H9 (cell line): Measurements from ENCODE around the gene CHST14. TPM values are rescaled to one million over a fixed set of nuclear protein-coding genes. Genes with fewer than 3 reads are reported as not detected.

Source experiments
- DNase-seq: peaks from one replicate; pipeline ENCODE4 v3.0.0-alpha.2; 2017
- H2AFZ ChIP-seq: one replicate; pipeline ENCODE4 v1.6.1; 2013; ENCODE audit warnings: mild to moderate bottlenecking, low read length, control low read depth, moderate library complexity
- H2AK5ac ChIP-seq: 2 replicates; pipeline ENCODE4 v1.6.1; 2013; ENCODE audit warnings: low read length, control low read depth, mixed read lengths; ENCODE audit not compliant: insufficient read length
- H2BK120ac ChIP-seq: one replicate; pipeline ENCODE4 v1.6.1; 2013; ENCODE audit warnings: low read depth, mild to moderate bottlenecking, low read length, control low read depth, inconsistent platforms; ENCODE audit not compliant: poor library complexity, severe bottlenecking
- H2BK12ac ChIP-seq: 2 replicates; pipeline ENCODE4 v1.6.1; 2013; ENCODE audit warnings: low read length, control low read depth, mixed read lengths, low read depth; ENCODE audit not compliant: insufficient read length
- H2BK15ac ChIP-seq: 2 replicates; pipeline ENCODE4 v1.6.1; 2013; ENCODE audit warnings: low read depth, low read length, control low read depth
- H2BK20ac ChIP-seq: one replicate; pipeline ENCODE4 v1.6.1; 2013; ENCODE audit warnings: low read depth, mild to moderate bottlenecking, low read length, control low read depth, inconsistent platforms; ENCODE audit not compliant: poor library complexity, severe bottlenecking
- H2BK5ac ChIP-seq: 2 replicates; pipeline ENCODE4 v1.6.1; 2013; ENCODE audit warnings: low read length, control low read depth, mixed read lengths; ENCODE audit not compliant: insufficient read length
- H3K14ac ChIP-seq: 2 replicates; pipeline ENCODE4 v1.6.1; 2013; ENCODE audit warnings: low read length, control low read depth; ENCODE audit not compliant: insufficient read depth
- H3K18ac ChIP-seq: 2 replicates; pipeline ENCODE4 v1.6.1; 2013; ENCODE audit warnings: low read depth, mild to moderate bottlenecking, mixed read lengths, low read length, control low read depth; ENCODE audit not compliant: insufficient read length
- H3K23ac ChIP-seq: 2 replicates; pipeline ENCODE4 v1.6.1; 2013; ENCODE audit warnings: low read length, control low read depth, mixed read lengths, low read depth; ENCODE audit not compliant: insufficient read length
- H3K23me2 ChIP-seq: 2 replicates; pipeline ENCODE4 v1.6.1; 2013; ENCODE audit warnings: low read depth, mild to moderate bottlenecking, mixed read lengths, low read length, control low read depth; ENCODE audit not compliant: insufficient read length, poor library complexity, severe bottlenecking
- H3K27ac ChIP-seq: 2 replicates; pipeline ENCODE4 v1.5.1; 2013; ENCODE audit warnings: low read length, control low read depth, mixed read lengths, low read depth; ENCODE audit not compliant: insufficient read length
- H3K27me3 ChIP-seq: 2 replicates; pipeline ENCODE4 v1.6.1; 2013; ENCODE audit warnings: low read length, control low read depth, inconsistent platforms; ENCODE audit not compliant: insufficient read depth
- H3K4ac ChIP-seq: 2 replicates; pipeline ENCODE4 v1.6.1; 2013; ENCODE audit warnings: low read depth, mild to moderate bottlenecking, control low read depth, inconsistent platforms, low read length, moderate library complexity
- H3K4me1 ChIP-seq: 2 replicates; pipeline ENCODE4 v1.6.1; 2013; ENCODE audit warnings: low read length, control low read depth, inconsistent platforms; ENCODE audit not compliant: insufficient read depth
- H3K4me2 ChIP-seq: 2 replicates; pipeline ENCODE4 v1.6.1; 2013; ENCODE audit warnings: low read length, control low read depth, mixed read lengths; ENCODE audit not compliant: insufficient read length, insufficient read depth
- H3K56ac ChIP-seq: 2 replicates; pipeline ENCODE4 v1.6.1; 2013; ENCODE audit warnings: low read depth, mild to moderate bottlenecking, mixed read lengths, low read length, control low read depth; ENCODE audit not compliant: insufficient read length
- H3K79me1 ChIP-seq: 2 replicates; pipeline ENCODE4 v1.6.1; 2013; ENCODE audit warnings: low read depth, mild to moderate bottlenecking, moderate library complexity, low read length, control low read depth, inconsistent platforms; ENCODE audit not compliant: insufficient read depth, poor library complexity, severe bottlenecking
- H3K79me2 ChIP-seq: 2 replicates; pipeline ENCODE4 v1.6.1; 2013; ENCODE audit warnings: low read length, control low read depth, inconsistent platforms; ENCODE audit not compliant: insufficient read depth
- H3K9ac ChIP-seq: 2 replicates; pipeline ENCODE4 v1.6.1; 2013; ENCODE audit warnings: low read length, control low read depth, mixed read lengths; ENCODE audit not compliant: insufficient read length; ENCODE audit errors: extremely low read depth
- H3K9me3 ChIP-seq: one replicate; pipeline ENCODE4 v1.6.1; 2013; ENCODE audit warnings: low read depth, low read length, inconsistent platforms; ENCODE audit not compliant: control insufficient read depth
- H3T11ph ChIP-seq: one replicate; pipeline ENCODE4 v1.6.1; 2013; ENCODE audit warnings: mild to moderate bottlenecking, low read length, control low read depth, inconsistent platforms
- H4K20me1 ChIP-seq: one replicate; pipeline ENCODE4 v1.6.1; 2013; ENCODE audit not compliant: control insufficient read depth, insufficient read length, insufficient read depth
- H4K5ac ChIP-seq: 2 replicates; pipeline ENCODE4 v1.6.1; 2013; ENCODE audit warnings: low read depth, mild to moderate bottlenecking, mixed read lengths, low read length, control low read depth; ENCODE audit not compliant: insufficient read length
- H4K8ac ChIP-seq: replicated peaks from 2 replicates; pipeline ENCODE4 v1.6.1; 2013; ENCODE audit warnings: low read length, control low read depth, mixed read lengths, low read depth; ENCODE audit not compliant: insufficient read length
- H4K91ac ChIP-seq: 2 replicates; pipeline ENCODE4 v1.6.1; 2013; ENCODE audit warnings: low read depth, mild to moderate bottlenecking, moderate library complexity, mixed read lengths, low read length, control low read depth; ENCODE audit not compliant: insufficient read length
- H3K27ac Mint-ChIP-seq, 3 experiments: 2 replicates in 2 of 3; 3 replicates in 1 of 3; pipeline ENCODE4 v1.8.0; 2020 to 2021; ENCODE audit warnings: mixed read lengths in 3 of 3, mild to moderate bottlenecking in 1 of 3, moderate library complexity in 1 of 3
- H3K27me3 Mint-ChIP-seq: 2 replicates; pipeline ENCODE4 v1.8.0; 2021; ENCODE audit warnings: low read depth, mild to moderate bottlenecking, moderate library complexity, mixed read lengths
- H3K36me3 Mint-ChIP-seq, 3 experiments: 2 replicates in 2 of 3; 3 replicates in 1 of 3; pipeline ENCODE4 v1.8.0; 2020 to 2021; ENCODE audit warnings: low read depth in 3 of 3, mixed read lengths in 3 of 3; ENCODE audit not compliant: insufficient read depth in 1 of 3
- H3K4me1 Mint-ChIP-seq, 2 experiments: 2 replicates each; pipeline ENCODE4 v1.8.0; 2020; ENCODE audit warnings: mixed read lengths in 2 of 2
- H3K4me3 Mint-ChIP-seq, 2 experiments: 2 replicates in 1 of 2; 3 replicates in 1 of 2; pipeline ENCODE4 v1.8.0; 2020 to 2021; ENCODE audit warnings: mild to moderate bottlenecking in 2 of 2, mixed read lengths in 2 of 2, moderate library complexity in 1 of 2
- H3K9me3 Mint-ChIP-seq, 2 experiments: 2 replicates in 1 of 2; 3 replicates in 1 of 2; pipeline ENCODE4 v1.8.0; 2020; ENCODE audit warnings: mild to moderate bottlenecking in 2 of 2, mixed read lengths in 2 of 2, moderate library complexity in 1 of 2
- WGBS: extraction: QIAGEN DNeasy Blood & Tissue Kit; methylation state at CpG from one replicate; pipeline ENCODE4 v1.1.7; 2013; ENCODE audit warnings: missing lambda C conversion rate, low lambda C conversion rate, mixed read lengths; ENCODE audit not compliant: insufficient read length; ENCODE audit errors: extremely low coverage; 5-methylcytosine and 5-hydroxymethylcytosine counted together
- total RNA-seq: library from RNA; stranded (reverse); gene quantifications from 2 replicates; pipeline ENCODE4 v1.2.1, GENCODE V29; 2021
- TF ChIP-seq, protein P1 (sequence below): fragments of 200-600 bp; sonication (generic); conservative IDR thresholded peaks from 3 replicates; pipeline ENCODE4 v1.8.0; 2021; ENCODE audit warnings: antibody characterized with exemption, mild to moderate bottlenecking

CHST14 gene
- total RNA-seq, 1 experiment from 2014 or later, result 25.7 TPM

DNA sequence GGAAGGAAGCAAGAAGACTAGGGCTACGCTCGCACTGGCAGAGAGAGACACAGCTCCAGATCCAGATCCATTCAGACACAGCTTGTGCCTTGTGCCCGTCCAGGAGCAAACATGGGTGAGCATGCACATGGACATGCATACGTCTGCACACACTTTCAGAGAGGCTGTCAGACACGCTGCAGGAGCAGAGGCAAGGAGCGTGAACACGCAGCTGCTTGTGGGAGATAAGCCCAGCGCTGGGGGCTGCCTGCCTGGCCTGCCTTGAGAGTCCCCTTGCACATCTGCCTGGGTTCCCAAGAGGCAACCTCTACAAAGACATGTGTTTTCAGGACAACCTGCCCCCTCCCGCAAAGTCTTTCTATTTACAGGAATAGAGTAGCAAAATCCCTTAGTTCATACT is 43.6 kb upstream of the CHST14 start:
- H2BK120ac ChIP-seq, result no peak overlapping the region
- H2BK12ac ChIP-seq, result no peak overlapping the region
- no peak overlapping the region for H3K27ac ChIP-seq
- DNase-seq, result no peak
- no peak overlapping the region; a peak in 2 of 7 replicates for H3K27ac Mint-ChIP-seq
- H3K4me1 Mint-ChIP-seq, result peaks cover 22 to 23% of the 10 kb centered on the region in 2 experiments
- H4K5ac ChIP-seq, result no peak overlapping the region
- peaks cover 20% of the 10 kb centered on the region for H3K27me3 Mint-ChIP-seq
- no peak overlapping the region for H2BK20ac ChIP-seq
- H3K4me1 ChIP-seq, result peaks cover 6% of the 10 kb centered on the region; the same call in 1 of the 2 replicates
- H2BK5ac ChIP-seq, result no peak overlapping the region
- no peak overlapping the region for H3K9ac ChIP-seq
- no peak overlapping the region for H2AK5ac ChIP-seq
- H2BK15ac ChIP-seq, result no peak overlapping the region
- no CpG with 5 or more reads among the region's 9 CpGs for WGBS
- no peak overlapping the region for H3K4me2 ChIP-seq
- H2AFZ ChIP-seq, result no peak overlapping the region
- H3T11ph ChIP-seq, result no peak overlapping the region
- H3K36me3 Mint-ChIP-seq, result no peaks in the 10 kb centered on the region
- H3K9me3 ChIP-seq, result no peaks in the 10 kb centered on the region
- H4K20me1 ChIP-seq, result no peaks in the 10 kb centered on the region
- TF ChIP-seq, protein P1, sequence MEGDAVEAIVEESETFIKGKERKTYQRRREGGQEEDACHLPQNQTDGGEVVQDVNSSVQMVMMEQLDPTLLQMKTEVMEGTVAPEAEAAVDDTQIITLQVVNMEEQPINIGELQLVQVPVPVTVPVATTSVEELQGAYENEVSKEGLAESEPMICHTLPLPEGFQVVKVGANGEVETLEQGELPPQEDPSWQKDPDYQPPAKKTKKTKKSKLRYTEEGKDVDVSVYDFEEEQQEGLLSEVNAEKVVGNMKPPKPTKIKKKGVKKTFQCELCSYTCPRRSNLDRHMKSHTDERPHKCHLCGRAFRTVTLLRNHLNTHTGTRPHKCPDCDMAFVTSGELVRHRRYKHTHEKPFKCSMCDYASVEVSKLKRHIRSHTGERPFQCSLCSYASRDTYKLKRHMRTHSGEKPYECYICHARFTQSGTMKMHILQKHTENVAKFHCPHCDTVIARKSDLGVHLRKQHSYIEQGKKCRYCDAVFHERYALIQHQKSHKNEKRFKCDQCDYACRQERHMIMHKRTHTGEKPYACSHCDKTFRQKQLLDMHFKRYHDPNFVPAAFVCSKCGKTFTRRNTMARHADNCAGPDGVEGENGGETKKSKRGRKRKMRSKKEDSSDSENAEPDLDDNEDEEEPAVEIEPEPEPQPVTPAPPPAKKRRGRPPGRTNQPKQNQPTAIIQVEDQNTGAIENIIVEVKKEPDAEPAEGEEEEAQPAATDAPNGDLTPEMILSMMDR, result no peak
- no peaks in the 10 kb centered on the region for H3K9me3 Mint-ChIP-seq
- H3K4me3 Mint-ChIP-seq, result no peak overlapping the region
- H3K4ac ChIP-seq, result no peak overlapping the region
- no peak overlapping the region for H3K14ac ChIP-seq
- no peaks in the 10 kb centered on the region for H3K79me2 ChIP-seq
- H4K8ac ChIP-seq, result no peak overlapping the region
- H3K18ac ChIP-seq, result no peak overlapping the region
- H3K23ac ChIP-seq, result no peak overlapping the region
- no peaks in the 10 kb centered on the region for H3K27me3 ChIP-seq
- no peak overlapping the region for H4K91ac ChIP-seq
- no peak overlapping the region for H3K56ac ChIP-seq
- H3K79me1 ChIP-seq, result no peaks in the 10 kb centered on the region
- H3K23me2 ChIP-seq, result no peaks in the 10 kb centered on the region
